HG03457 (cell line): ENCODE results near the gene DIPK1B.

Experiments
- ATAC-seq: cut with Tn5 transposase; IDR thresholded peaks from one replicate; pipeline ENCODE4 v1.9.1; 2021; ENCODE audit warnings: moderate number of reproducible peaks; ENCODE audit not compliant: unreplicated experiment

Gene DIPK1B

GRCh38 chr9:136733611-136734010, 21.2 kb downstream of the DIPK1B start:
- no peak for ATAC-seq

GRCh38 chr9:136734837-136735496, 22.6 kb downstream of the DIPK1B start:
- no peak for ATAC-seq

GRCh38 chr9:136735812-136736480, 23.6 kb downstream of the DIPK1B start:
- ATAC-seq = no peak

GRCh38 chr9:136738960-136739359, 26.6 kb downstream of the DIPK1B start:
- ATAC-seq = no peak

- no peak for ATAC-seq
Measured at GRCh38 chr9:136739509-136739908, 27.1 kb downstream of the DIPK1B start.

- ATAC-seq = no peak
Measured at GRCh38 chr9:136740069-136740468, 27.7 kb downstream of the DIPK1B start.

- no peak for ATAC-seq
Measured at GRCh38 chr9:136740491-136740890, 28.1 kb downstream of the DIPK1B start.

- ATAC-seq = no peak
Measured at GRCh38 chr9:136740971-136741882, 28.9 kb downstream of the DIPK1B start.

- ATAC-seq = no peak
Measured at GRCh38 chr9:136741883-136742571, 29.7 kb downstream of the DIPK1B start.

GRCh38 chr9:136742591-136743391, 30.4 kb downstream of the DIPK1B start, which contains the start of gene LCN10:
Gene LCN10, minus strand, starts transcription at chr9:136742940. Its CDS starts 37 bp downstream, at chr9:136742903.
- ATAC-seq = no peak

GRCh38 chr9:136743639-136744211, 31.4 kb downstream of the DIPK1B start:
- ATAC-seq = no peak

- no peak for ATAC-seq
Measured at GRCh38 chr9:136744773-136745172, 32.4 kb downstream of the DIPK1B start.

GRCh38 chr9:136745389-136746154, 33.2 kb downstream of the DIPK1B start:
- no peak for ATAC-seq

- no peak for ATAC-seq
Measured at GRCh38 chr9:136746155-136746490, 33.8 kb downstream of the DIPK1B start.

- ATAC-seq = no peak
Measured at GRCh38 chr9:136746621-136747020, 34.2 kb downstream of the DIPK1B start.

- ATAC-seq = no peak
Measured at GRCh38 chr9:136747161-136748060, 35.0 kb downstream of the DIPK1B start.

GRCh38 chr9:136748201-136748600, 35.8 kb downstream of the DIPK1B start, which contains the start of gene LCN6:
Gene LCN6, minus strand, starts transcription at chr9:136748525. Its CDS starts 42 bp downstream, at chr9:136748483.
- no peak for ATAC-seq
